ENCODE results near the gene IQSEC1.
"Not testable (repeated sequence)": the region's sequence is repeated elsewhere in the genome, so short reads cannot be mapped to it uniquely, and the experiment has no call there.

The IQSEC1 gene

GRCh38 chr3:12879191-12879815 is 193.9 kb downstream of the IQSEC1 start:
- no peak for TF ChIP-seq CTCF (IDR thresholded peaks at IDR 0.05)
- H3K36me3 ChIP-seq, result no peaks in the 10 kb centered on the region
- H3K4me3 ChIP-seq, result no peak overlapping the region
- peaks cover 0 to 8% of the 10 kb centered on the region in 2 donors for H3K27me3 ChIP-seq
- DNase-seq, result no peak
- no peak overlapping the region for H3K27ac ChIP-seq
- H3K9me3 ChIP-seq, result no peaks in the 10 kb centered on the region
- H3K4me1 ChIP-seq, result peaks cover 0 to 22% (median 16%) of the 10 kb centered on the region in 4 donors
- intact Hi-C loops (cut with DNase I; ENCODE audit: low total_unique reads), result no loop called here

- H3K27ac ChIP-seq; DNase-seq; intact Hi-C loops (cut with DNase I; ENCODE audit: low total_unique reads); H3K9me3 ChIP-seq; H3K36me3 ChIP-seq; H3K4me3 ChIP-seq; H3K27me3 ChIP-seq: not testable (repeated sequence)
- H3K4me1 ChIP-seq, result peaks cover 0 to 16% (median 11%) of the 10 kb centered on the region in 4 donors
These were observed 194.5 kb downstream of the IQSEC1 start for GRCh38 chr3:12878758-12879157.

GRCh38 chr3:12878141-12878574 is 195.1 kb downstream of the IQSEC1 start:
- peaks cover 0 to 12% (median 8%) of the 10 kb centered on the region in 4 donors for H3K4me1 ChIP-seq
- intact Hi-C loops (cut with DNase I; ENCODE audit: low total_unique reads), result no loop called here
- no peak for TF ChIP-seq CTCF (IDR thresholded peaks at IDR 0.05)
- H3K9me3 ChIP-seq, result no peaks in the 10 kb centered on the region
- no peak overlapping the region for H3K4me3 ChIP-seq
- H3K27me3 ChIP-seq, result peaks cover 0 to 8% of the 10 kb centered on the region in 2 donors
- no peaks in the 10 kb centered on the region for H3K36me3 ChIP-seq
- no peak for DNase-seq
- no peak overlapping the region for H3K27ac ChIP-seq

- H3K27ac ChIP-seq, result no peak overlapping the region
- peaks cover 0 to 12% (median 8%) of the 10 kb centered on the region in 4 donors for H3K4me1 ChIP-seq
- no peak for DNase-seq
- TF ChIP-seq CTCF (IDR thresholded peaks at IDR 0.05), result no peak
- H3K4me3 ChIP-seq, result no peak overlapping the region
- H3K36me3 ChIP-seq, result no peaks in the 10 kb centered on the region
- intact Hi-C loops (cut with DNase I; ENCODE audit: low total_unique reads), result no loop called here
- H3K27me3 ChIP-seq, result peaks cover 0 to 8% of the 10 kb centered on the region in 2 donors
- no peaks in the 10 kb centered on the region for H3K9me3 ChIP-seq
These were observed 196.2 kb downstream of the IQSEC1 start for GRCh38 chr3:12877040-12877439.

GRCh38 chr3:12875857-12876836 is 197.1 kb downstream of the IQSEC1 start:
- DNase-seq, result no peak
- Histone ChIP-seq H3K4me1 (peaks cover 0 to 12% (median 8%) of the 10 kb centered on the region in 4 donors), H3K9me3 (no peaks in the 10 kb centered on the region), H3K4me3 (peak overlapping the region; percentile 30 to 41), H3K27me3 (peaks cover 0 to 8% of the 10 kb centered on the region in 2 donors), H3K27ac (no peak overlapping the region), H3K36me3 (no peaks in the 10 kb centered on the region)
- intact Hi-C loops (cut with DNase I; ENCODE audit: low total_unique reads), result no loop called here
- TF ChIP-seq CTCF (IDR thresholded peaks at IDR 0.05), result no peak
